Keratinocyte (primary cell): ENCODE data around the gene NEK6.

ENCODE experiments used
- CTCF ChIP-seq, 3 experiments: IDR thresholded peaks in 1 of 3; conservative IDR thresholded peaks in 1 of 3; optimal IDR thresholded peaks in 1 of 3; 2 replicates in 2 of 3; 3 replicates in 1 of 3; pipeline versions ENCODE3 to v1.5.1; 2011; ENCODE audit warnings: low read length in 3 of 3, mild to moderate bottlenecking in 3 of 3, moderate library complexity in 2 of 3, control low read depth in 1 of 3, inconsistent platforms in 1 of 3; ENCODE audit not compliant: insufficient read depth in 2 of 3; ENCODE audit errors: extremely low read depth in 1 of 3
- EZH2 ChIP-seq: IDR thresholded peaks from one replicate; pipeline ENCODE4 v1.6.1; 2012; ENCODE audit warnings: inconsistent platforms, mild to moderate bottlenecking, low read length, moderate library complexity

- TF ChIP-seq EZH2, result no peak
- TF ChIP-seq CTCF (optimal IDR thresholded peaks at IDR 0.05 in 1 of 3, IDR thresholded peaks at IDR 0.05 in 1 of 3, conservative IDR thresholded peaks at IDR 0.05 in 1 of 3; ENCODE audit: extremely low read depth in 1 of 3, insufficient read depth in 2 of 3, low read length in 3 of 3), result no peak
Measured at GRCh38 chr9:124348831-124349230, 91.1 kb downstream of the NEK6 start.
